HTR-8/SVneo (cell line): ENCODE data around the gene RAD52.

Experiments
- DNase-seq: peaks from one replicate; pipeline ENCODE4 v3.0.0; 2011; ENCODE audit warnings: low spot score, mixed read lengths; ENCODE audit not compliant: insufficient read length
- FAIRE-seq: peaks from 2 replicates; lab custom pipeline; 2011; peaks lifted over from hg19 to GRCh38; lab: Jason Lieb, UNC

RAD52 gene

DNA sequence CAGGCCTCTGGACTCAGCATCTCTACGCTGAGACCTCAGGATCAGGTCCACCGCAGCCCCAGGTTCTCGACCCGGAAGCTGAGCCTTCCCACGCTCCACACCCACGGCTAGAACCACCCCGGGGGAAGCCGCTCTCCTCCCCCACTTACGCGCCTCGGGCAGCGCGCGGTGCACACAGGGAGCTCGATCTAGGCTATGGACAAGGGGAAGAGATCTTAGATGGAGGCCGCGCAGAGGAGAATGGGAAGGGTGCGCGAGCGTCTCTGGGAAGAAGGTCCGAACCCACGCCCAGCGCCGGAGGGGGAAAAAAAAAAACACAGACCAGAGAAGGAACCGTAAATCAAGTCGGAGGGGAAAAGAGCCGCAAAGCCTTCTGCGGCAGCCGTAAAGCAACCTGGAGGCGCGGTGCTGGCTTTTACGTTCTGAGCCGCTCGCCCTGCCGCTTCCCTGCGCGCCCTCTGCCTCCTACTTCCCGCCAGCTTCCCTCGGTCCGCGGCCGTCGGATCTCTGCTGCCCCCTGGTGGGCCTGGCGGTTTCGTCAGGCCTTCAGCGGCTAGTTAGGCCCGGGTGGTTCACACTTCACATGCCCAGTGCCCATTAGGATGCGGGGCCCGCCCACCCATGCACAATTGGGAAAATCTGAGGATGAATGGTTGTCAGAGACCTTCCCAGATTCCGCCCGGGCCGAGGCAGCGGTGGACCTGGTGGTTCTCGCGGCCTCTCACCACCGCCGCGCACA lies at the start of gene RAD52:
Gene RAD52 (minus strand): TSS at position 242 of the 739 bp plus-strand sequence. CDS start 16,636 bp downstream, outside the sequence.
- peak; percentile 90 for FAIRE-seq
- DNase-seq = peak; percentile 93

- no peak for FAIRE-seq
- DNase-seq = no peak
These were observed 48.8 kb upstream of the RAD52 start for GRCh38 chr12:998020-998874.

- FAIRE-seq (peak; percentile 9), DNase-seq (no peak)
These were observed 48.0 kb upstream of the RAD52 start for GRCh38 chr12:997505-997904.

DNA sequence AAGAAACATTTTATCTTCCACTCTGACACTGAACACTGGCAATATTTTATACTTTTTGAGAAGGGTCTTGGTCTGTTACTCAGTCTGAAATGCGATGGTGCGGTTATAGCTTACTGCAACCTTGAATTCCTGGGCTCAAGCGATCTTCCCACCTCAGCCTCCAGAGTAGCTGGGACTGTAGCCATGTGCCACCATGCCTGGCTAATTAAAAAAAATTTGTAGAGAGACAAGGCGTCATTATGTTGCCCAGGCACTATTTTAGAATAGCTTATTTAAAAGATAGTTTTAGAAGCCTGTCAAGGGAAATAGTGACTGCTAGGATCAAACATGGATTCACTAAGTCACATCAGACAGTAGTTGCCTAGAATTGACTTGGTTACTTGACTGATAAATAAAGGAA lies 47.4 kb upstream of the RAD52 start:
- DNase-seq (no peak), FAIRE-seq (no peak)

DNA sequence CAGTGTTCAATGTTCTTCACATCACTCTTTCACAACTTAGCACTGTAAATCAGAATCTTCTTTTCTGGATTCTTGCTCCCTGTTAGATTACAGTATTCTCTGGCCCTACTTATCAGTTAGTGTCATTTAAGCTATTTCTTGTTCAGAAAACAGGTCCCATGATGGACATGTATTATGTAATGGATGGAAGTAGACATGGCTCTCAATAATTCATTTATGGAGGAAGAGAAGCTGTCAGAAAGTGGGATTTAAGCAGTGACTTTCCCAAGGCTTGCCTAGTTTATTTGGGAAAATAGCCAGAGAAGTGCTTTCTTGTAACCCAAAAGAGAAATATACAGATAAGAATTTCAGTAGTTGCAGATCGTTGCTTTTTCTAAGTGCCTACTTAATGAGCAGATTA lies 43.2 kb upstream of the RAD52 start:
- FAIRE-seq (no peak), DNase-seq (no peak)

GRCh38 chr12:991350-992333 lies 42.1 kb upstream of the RAD52 start:
- FAIRE-seq = no peak
- DNase-seq = peak; percentile 74

- DNase-seq = peak; percentile 88
- peak; percentile 72 for FAIRE-seq
These were observed 41.3 kb upstream of the RAD52 start, which contains the start of gene ERC1 for GRCh38 chr12:990661-991349. Gene ERC1 (plus strand): TSS chr12:991223. CDS start chr12:1027904, 36,681 bp downstream.

DNA sequence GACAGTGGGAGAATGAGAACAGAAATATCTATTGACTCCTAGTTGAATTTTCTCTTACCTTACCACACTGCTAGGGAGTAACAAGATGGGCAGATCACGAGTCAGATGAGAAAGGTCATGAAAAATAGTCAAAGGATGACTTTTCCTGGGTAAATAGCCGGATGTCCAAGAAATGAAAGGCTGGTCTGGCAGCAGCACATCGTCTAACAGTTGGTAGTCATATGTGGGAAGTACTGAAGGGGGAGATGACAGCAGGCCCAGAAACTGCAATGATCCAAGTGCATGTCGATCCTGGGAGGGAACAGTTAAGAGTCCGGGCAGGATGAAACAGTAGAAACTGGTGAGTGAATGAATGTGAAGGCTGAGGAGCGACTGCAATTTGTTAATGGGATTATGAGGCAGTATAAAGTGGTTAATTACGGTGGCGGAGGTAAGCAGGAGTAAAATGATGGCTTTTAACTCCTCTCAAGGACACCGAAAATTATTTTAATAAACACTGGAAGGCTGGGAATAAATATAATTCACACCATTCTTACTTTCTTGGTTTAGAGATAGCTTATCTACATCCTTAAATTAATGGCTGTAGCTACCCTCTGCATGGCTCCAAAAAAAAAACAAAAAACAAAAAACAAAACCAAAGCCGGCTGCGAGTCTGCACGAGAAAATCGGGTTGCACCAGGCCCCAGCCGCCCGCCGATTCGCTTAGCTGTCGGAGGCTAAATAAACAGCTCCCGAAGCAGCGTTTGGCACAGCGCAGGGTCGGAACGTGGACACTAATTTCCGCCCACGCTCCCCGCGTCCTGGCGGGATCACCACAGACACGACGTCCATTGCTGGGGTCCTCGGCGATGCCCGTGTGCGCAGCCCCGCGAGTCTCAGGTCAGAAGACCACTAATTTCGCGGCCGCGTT lies 40.5 kb upstream of the RAD52 start:
- peak; percentile 58 for FAIRE-seq
- DNase-seq = peak; percentile 72

- DNase-seq = no peak
- FAIRE-seq = no peak
These were observed 39.6 kb upstream of the RAD52 start for GRCh38 chr12:989051-989450.

DNA sequence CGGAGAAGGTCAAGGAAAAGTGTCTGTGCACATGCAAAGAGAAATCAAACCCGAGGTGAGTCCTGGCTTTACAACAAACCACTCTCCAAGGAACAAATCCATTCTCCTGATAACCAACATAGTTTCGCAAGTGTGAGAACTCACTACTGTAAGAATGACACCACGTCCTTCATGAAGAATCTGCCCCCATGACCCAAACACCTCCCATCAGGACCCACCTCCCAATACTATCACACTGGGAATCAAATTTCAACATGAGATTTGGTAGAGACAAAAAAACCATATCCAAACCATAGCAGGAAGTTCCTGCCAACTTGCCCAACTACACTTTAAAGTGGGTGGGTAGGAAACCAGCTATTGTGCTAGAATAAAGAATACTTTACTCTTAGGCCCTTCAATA lies 39.2 kb upstream of the RAD52 start:
- no peak for DNase-seq
- no peak for FAIRE-seq

GRCh38 chr12:981961-982360 lies 32.5 kb upstream of the RAD52 start:
- FAIRE-seq (no peak), DNase-seq (no peak)

- DNase-seq = no peak
- no peak for FAIRE-seq
These were observed 31.8 kb upstream of the RAD52 start for GRCh38 chr12:981176-981828.

DNA sequence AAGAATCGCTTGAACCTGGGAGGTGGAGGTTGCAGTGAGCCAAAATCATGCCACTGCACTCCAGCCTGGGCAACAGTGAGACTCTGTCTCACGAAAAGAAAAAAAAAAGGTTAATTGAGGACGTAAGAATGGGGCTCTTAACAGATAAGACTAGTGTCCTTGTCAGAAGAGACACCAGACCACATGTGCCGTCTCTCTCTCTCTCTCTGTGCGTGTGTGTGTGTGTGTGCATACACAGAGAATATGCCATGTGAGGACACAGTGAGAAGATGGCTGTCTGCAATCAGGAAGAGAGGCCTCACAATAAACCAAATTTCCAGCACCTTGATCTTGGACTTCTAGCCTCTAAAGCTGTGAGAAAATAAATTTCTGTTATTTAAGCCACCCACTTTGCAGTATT lies 29.9 kb upstream of the RAD52 start:
- no peak for DNase-seq
- FAIRE-seq = no peak

DNA sequence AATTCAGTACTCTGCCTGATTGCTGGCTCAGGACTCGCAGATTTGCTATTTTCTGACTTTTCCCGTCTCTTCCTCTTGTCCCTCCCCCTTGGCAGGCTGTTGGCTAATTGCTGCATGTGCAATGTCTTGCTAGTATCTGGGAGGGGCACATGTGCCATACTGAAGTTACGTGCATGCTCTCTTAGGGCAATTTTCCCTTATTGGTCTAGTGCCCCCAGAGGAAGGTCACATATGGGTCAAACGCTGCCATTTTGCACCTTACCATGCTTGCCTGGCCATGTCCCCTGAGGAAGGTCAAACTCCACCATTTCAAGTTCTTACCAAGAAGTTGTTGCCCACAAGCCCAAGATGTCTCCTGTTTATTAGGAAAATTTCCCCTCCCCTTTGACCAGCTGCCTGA lies 27.7 kb upstream of the RAD52 start:
- DNase-seq (no peak), FAIRE-seq (no peak)

DNA sequence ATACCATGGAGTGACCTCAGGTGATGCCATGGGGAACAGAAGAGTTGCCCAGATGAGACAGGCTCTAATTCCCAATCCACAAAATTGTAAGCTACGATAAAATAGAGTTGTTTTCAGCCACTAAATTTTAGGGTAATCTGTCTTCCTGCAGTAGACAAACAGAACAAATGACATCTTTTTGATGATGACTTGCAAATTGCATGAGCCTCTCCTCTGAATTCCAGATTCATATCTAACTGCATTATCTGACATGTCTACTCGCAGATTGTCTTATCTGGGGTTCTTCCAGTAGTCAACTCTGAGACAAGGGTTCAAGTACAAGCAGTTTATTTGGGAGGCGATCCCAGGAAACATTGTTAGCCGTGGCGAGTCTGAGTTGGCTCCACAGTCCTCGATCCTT lies 27.1 kb upstream of the RAD52 start:
- no peak for DNase-seq
- no peak for FAIRE-seq

- FAIRE-seq (no peak), DNase-seq (no peak)
These were observed 24.9 kb upstream of the RAD52 start for GRCh38 chr12:974271-974862.

DNA sequence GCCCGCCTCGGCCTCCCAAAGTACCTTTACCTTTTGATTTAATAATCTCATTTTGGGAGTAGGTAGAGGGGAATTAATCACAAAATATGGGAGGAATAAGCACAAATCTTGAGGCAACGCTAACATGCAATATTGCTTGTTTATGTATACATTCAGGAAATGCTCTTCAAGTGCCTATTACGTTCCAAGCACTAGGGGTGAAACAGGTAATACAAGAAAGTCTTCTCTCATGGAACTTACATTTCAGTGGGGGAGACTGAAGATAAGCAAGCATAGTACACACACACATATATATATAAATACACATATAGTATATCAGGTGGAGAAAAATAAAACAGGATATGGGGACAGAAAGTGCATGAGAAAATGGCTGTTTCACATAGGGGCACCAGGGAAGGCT lies 22.5 kb upstream of the RAD52 start:
- FAIRE-seq (no peak), DNase-seq (no peak)

DNA sequence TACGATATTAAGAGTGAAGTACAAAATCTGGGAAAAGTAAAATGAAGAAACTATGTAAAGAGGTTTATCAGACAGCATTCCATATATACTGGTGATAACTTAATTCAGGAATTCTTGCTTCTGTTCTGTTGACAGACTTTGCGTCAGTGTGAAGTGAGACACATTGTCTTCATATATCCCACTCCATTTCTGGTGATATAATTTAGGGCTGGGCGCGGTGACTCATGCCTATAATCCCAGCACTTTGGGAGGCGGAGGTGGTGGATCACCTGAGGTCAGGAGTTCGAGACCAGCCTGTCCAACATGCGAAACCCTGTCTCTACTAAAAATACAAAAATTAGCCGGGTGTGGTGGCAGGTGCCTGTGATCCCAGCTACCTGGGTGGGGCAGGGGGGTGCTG lies 20.3 kb upstream of the RAD52 start:
- DNase-seq (no peak), FAIRE-seq (no peak)
